ENCODE measurements around the gene ARHGAP26. TPM values are rescaled to one million over a fixed set of nuclear protein-coding genes. Genes with fewer than 3 reads are reported as not detected.

Gene ARHGAP26
- polyA plus RNA-seq, 1 donor from 2014 or later, result 0.83 TPM

DNA sequence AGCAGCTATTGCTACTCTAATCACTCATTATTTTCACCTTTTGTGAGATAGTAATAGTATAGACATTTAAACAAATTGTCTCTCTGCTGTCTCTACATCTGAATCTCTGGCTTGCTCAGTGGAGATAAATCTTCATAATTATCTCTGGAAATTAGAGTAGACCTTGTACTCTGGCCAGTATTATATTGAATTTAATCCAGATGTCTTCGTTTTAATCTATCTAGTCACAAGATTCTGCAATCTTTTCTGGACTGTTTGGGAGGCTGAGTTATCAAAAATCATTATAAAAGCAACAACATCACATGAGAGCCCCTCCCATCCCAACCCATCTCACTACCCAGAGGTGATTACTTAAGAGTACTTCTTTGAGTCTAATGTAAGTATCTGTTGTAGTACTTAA is 19.0 kb downstream of the ARHGAP26 start:
- H3K4me3 ChIP-seq (ENCODE audit: low read length), result no peak overlapping the region
- H3K4me2 ChIP-seq (ENCODE audit: low read length), result no peak overlapping the region
- no peaks in the 10 kb centered on the region for H4K20me1 ChIP-seq (ENCODE audit: insufficient read depth)
- no peaks in the 10 kb centered on the region for H3K9me2 ChIP-seq (ENCODE audit: insufficient read depth, low read length)
- TF ChIP-seq, protein P1, sequence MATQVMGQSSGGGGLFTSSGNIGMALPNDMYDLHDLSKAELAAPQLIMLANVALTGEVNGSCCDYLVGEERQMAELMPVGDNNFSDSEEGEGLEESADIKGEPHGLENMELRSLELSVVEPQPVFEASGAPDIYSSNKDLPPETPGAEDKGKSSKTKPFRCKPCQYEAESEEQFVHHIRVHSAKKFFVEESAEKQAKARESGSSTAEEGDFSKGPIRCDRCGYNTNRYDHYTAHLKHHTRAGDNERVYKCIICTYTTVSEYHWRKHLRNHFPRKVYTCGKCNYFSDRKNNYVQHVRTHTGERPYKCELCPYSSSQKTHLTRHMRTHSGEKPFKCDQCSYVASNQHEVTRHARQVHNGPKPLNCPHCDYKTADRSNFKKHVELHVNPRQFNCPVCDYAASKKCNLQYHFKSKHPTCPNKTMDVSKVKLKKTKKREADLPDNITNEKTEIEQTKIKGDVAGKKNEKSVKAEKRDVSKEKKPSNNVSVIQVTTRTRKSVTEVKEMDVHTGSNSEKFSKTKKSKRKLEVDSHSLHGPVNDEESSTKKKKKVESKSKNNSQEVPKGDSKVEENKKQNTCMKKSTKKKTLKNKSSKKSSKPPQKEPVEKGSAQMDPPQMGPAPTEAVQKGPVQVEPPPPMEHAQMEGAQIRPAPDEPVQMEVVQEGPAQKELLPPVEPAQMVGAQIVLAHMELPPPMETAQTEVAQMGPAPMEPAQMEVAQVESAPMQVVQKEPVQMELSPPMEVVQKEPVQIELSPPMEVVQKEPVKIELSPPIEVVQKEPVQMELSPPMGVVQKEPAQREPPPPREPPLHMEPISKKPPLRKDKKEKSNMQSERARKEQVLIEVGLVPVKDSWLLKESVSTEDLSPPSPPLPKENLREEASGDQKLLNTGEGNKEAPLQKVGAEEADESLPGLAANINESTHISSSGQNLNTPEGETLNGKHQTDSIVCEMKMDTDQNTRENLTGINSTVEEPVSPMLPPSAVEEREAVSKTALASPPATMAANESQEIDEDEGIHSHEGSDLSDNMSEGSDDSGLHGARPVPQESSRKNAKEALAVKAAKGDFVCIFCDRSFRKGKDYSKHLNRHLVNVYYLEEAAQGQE (IDR thresholded peaks at IDR 0.05; ENCODE audit: borderline replicate concordance), result no peak
- no peak for TF ChIP-seq POLR2AphosphoS5 (IDR thresholded peaks at IDR 0.05)
- no peak for TF ChIP-seq EP300 (conservative IDR thresholded peaks at IDR 0.05; ENCODE audit: poor library complexity, severe bottlenecking)
- no peak for TF ChIP-seq MXI1 (conservative IDR thresholded peaks at IDR 0.05; ENCODE audit: poor library complexity, severe bottlenecking)
- no peak for TF ChIP-seq CTCF (IDR thresholded peaks at IDR 0.05; ENCODE audit: poor library complexity, severe bottlenecking)
- no peak for TF ChIP-seq RAD21 (conservative IDR thresholded peaks at IDR 0.05)
- TF ChIP-seq SMC3 (conservative IDR thresholded peaks at IDR 0.05; ENCODE audit: poor library complexity), result no peak
- TF ChIP-seq EZH2 (IDR thresholded peaks at IDR 0.05; ENCODE audit: borderline replicate concordance, insufficient read depth, low read length, poor library complexity, severe bottlenecking), result no peak
- no peak for TF ChIP-seq TAF1 (IDR thresholded peaks at IDR 0.05; ENCODE audit: low read depth)
- no peaks in the 10 kb centered on the region for H3K79me2 ChIP-seq (replicated peaks; ENCODE audit: insufficient read depth, low read length)
- H3K36me3 ChIP-seq (ENCODE audit: insufficient read depth, low read length), result no peaks in the 10 kb centered on the region
- no peaks in the 10 kb centered on the region for H3F3A ChIP-seq (ENCODE audit: insufficient read depth, low read length, poor library complexity, severe bottlenecking)
- no peaks in the 10 kb centered on the region for H3K27me3 ChIP-seq (ENCODE audit: insufficient read depth, low read depth, low read length)
- H3K9me3 ChIP-seq (ENCODE audit: low read length), result no peaks in the 10 kb centered on the region
- H2AFZ ChIP-seq (ENCODE audit: low read depth, low read length), result no peak overlapping the region
- no peak overlapping the region for H3K27ac ChIP-seq (ENCODE audit: low read length)
- H3K9ac ChIP-seq (ENCODE audit: low read length), result no peak overlapping the region

DNA sequence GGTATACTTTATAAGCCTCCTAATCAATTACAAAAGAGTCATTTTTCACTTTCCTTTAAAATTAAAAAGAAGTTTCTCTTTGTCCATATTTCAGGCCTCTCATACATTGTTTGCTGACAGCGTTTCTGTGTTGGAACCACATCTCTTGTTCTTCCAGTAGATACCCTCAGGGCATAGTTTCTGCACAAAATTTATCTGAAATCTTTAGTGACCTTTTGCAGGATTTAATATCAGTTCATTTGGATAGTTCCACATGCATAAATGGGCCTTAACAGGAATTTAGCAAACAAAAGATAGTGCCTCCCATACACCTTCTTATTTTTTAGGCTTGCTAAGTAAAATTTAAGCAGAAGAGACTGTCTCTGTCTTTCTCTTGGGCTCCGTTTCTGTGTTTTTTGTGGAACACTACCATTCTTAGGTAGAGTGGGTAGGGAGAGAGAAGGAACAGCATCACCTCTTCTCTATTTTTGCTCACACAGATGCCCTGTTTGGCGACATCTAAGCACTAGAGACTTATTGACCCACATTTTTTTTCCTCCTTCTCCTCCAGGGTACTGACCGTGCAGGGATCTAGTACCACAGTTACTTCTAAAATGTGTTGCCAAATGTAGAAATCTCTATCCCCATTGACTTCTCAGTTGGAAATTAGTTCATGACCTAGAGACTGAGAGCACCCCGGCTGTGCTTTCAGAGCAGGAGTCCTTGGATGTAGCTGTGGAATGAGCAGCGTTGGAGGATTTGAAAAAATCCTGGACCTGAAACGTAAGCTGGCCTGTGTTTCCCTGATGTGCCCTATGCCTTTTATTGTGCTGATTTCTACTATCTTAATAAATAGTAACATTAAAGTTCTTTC is 22.1 kb downstream of the ARHGAP26 start:
- Histone ChIP-seq H3K4me3 (ENCODE audit: low read length) (no peak overlapping the region), H3K79me2 (replicated peaks; ENCODE audit: insufficient read depth, low read length) (no peaks in the 10 kb centered on the region), H3K9ac (ENCODE audit: low read length) (no peak overlapping the region), H3K9me2 (ENCODE audit: insufficient read depth, low read length) (no peaks in the 10 kb centered on the region), H3F3A (ENCODE audit: insufficient read depth, low read length, poor library complexity, severe bottlenecking) (no peaks in the 10 kb centered on the region), H4K20me1 (ENCODE audit: insufficient read depth) (no peaks in the 10 kb centered on the region), H3K9me3 (ENCODE audit: low read length) (no peaks in the 10 kb centered on the region), H3K27ac (ENCODE audit: low read length) (no peak overlapping the region), H3K27me3 (ENCODE audit: insufficient read depth, low read depth, low read length) (no peaks in the 10 kb centered on the region), H3K36me3 (ENCODE audit: insufficient read depth, low read length) (no peaks in the 10 kb centered on the region), H2AFZ (ENCODE audit: low read depth, low read length) (no peak overlapping the region), H3K4me2 (ENCODE audit: low read length) (no peak overlapping the region)
- TF ChIP-seq TAF1 (IDR thresholded peaks at IDR 0.05; ENCODE audit: low read depth) (no peak), EP300 (conservative IDR thresholded peaks at IDR 0.05; ENCODE audit: poor library complexity, severe bottlenecking) (no peak)
